ENCODE data around the gene ITIH2.

ITIH2 gene

DNA sequence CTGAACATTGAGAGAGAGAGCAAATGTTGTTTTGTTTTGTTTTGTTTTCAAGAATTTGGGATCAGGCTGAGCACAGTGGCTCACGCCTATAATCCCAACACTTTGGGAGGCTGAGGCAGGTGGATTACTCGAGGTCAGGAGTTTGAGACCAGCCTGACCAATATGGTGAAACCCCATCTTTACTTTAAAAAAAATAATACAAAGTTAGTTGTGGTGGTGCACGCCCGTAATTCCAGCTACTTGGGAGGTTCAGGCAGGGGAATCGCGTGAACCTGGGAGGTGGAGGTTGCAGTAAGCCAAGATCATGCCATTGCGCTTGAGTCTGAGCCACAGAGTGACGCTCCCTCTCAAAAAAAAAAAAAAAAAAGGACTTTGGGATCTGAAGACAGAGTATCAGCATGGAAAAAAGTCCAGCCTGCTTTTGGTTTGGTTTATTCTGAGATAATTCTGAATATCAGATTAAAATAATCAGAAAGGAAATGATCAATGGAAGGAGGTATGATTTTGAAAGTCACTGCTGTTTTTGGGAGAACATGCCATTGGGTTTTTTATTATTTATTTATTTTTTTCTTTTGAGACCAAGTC, 1.9 kb upstream of the ITIH2 start:
- TF ChIP-seq, protein P1, sequence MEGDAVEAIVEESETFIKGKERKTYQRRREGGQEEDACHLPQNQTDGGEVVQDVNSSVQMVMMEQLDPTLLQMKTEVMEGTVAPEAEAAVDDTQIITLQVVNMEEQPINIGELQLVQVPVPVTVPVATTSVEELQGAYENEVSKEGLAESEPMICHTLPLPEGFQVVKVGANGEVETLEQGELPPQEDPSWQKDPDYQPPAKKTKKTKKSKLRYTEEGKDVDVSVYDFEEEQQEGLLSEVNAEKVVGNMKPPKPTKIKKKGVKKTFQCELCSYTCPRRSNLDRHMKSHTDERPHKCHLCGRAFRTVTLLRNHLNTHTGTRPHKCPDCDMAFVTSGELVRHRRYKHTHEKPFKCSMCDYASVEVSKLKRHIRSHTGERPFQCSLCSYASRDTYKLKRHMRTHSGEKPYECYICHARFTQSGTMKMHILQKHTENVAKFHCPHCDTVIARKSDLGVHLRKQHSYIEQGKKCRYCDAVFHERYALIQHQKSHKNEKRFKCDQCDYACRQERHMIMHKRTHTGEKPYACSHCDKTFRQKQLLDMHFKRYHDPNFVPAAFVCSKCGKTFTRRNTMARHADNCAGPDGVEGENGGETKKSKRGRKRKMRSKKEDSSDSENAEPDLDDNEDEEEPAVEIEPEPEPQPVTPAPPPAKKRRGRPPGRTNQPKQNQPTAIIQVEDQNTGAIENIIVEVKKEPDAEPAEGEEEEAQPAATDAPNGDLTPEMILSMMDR (conservative IDR thresholded peaks at IDR 0.05; ENCODE audit: low read length), result no peak
- no peak for TF ChIP-seq EZH2phosphoT487 (IDR thresholded peaks at IDR 0.05; ENCODE audit: borderline replicate concordance)
- Histone ChIP-seq H2AFZ (ENCODE audit: low read length) (no peak overlapping the region), H4K20me1 (ENCODE audit: insufficient read depth, low read length, poor library complexity, severe bottlenecking) (no peaks in the 10 kb centered on the region), H3K36me3 (ENCODE audit: insufficient read depth, low read length) (no peaks in the 10 kb centered on the region), H3K79me2 (ENCODE audit: insufficient read depth, low read length) (no peaks in the 10 kb centered on the region), H3F3A (ENCODE audit: low read depth) (no peaks in the 10 kb centered on the region), H3K9me3 (ENCODE audit: insufficient read depth, low read depth, low read length) (no peaks in the 10 kb centered on the region), H3K27me3 (ENCODE audit: insufficient read depth, low read length, poor library complexity, severe bottlenecking) (peaks cover 3% of the 10 kb centered on the region), H3K4me2 (ENCODE audit: low read depth, low read length, poor library complexity, severe bottlenecking) (no peak overlapping the region), H3K9ac (ENCODE audit: low read depth, low read length, poor library complexity, severe bottlenecking) (no peak overlapping the region), H3K4me1 (ENCODE audit: insufficient read depth, low read length, poor library complexity, severe bottlenecking) (no peaks in the 10 kb centered on the region), H3K4me3 (ENCODE audit: low read length, poor library complexity, severe bottlenecking) (no peak overlapping the region), H3K9me2 (replicated peaks; ENCODE audit: low read depth, low read length) (no peaks in the 10 kb centered on the region)

DNA sequence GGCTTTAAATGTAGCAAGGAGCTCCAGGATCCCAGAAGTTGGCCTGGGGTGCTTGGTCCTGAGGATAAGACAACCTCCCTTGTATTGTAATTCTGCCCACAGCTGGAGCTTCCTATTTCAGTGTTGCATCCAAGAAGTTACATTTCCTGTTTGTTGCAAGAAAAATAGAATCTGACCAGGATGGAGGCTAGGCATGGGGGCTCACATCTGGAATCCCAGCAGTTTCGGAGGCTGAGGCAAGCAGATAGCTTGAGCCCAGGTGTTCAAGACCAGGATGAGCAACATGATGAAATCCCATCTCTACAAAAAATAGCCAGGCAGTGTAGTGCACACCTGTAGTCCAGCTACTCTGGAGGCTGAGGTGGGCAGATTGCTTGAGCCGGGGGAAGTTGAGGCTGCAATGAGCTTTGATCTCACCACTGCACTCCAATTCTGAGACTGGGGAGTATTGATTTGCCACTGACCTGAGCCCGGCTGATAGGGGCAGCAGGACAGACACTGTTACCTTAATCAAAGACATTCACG, 766 bp upstream of the ITIH2 start:
- Histone ChIP-seq H2AFZ (ENCODE audit: low read length) (no peak overlapping the region), H3K27me3 (ENCODE audit: insufficient read depth, low read length, poor library complexity, severe bottlenecking) (peaks cover 11% of the 10 kb centered on the region), H3K36me3 (ENCODE audit: insufficient read depth, low read length) (no peaks in the 10 kb centered on the region), H3K9me2 (replicated peaks; ENCODE audit: low read depth, low read length) (no peaks in the 10 kb centered on the region), H3K4me3 (ENCODE audit: low read length, poor library complexity, severe bottlenecking) (no peak overlapping the region), H4K20me1 (ENCODE audit: insufficient read depth, low read length, poor library complexity, severe bottlenecking) (no peaks in the 10 kb centered on the region), H3K9ac (ENCODE audit: low read depth, low read length, poor library complexity, severe bottlenecking) (no peak overlapping the region), H3K4me2 (ENCODE audit: low read depth, low read length, poor library complexity, severe bottlenecking) (no peak overlapping the region), H3K79me2 (ENCODE audit: insufficient read depth, low read length) (no peaks in the 10 kb centered on the region), H3K9me3 (ENCODE audit: insufficient read depth, low read depth, low read length) (no peaks in the 10 kb centered on the region), H3K4me1 (ENCODE audit: insufficient read depth, low read length, poor library complexity, severe bottlenecking) (no peaks in the 10 kb centered on the region), H3F3A (ENCODE audit: low read depth) (no peaks in the 10 kb centered on the region)
- no peak for TF ChIP-seq EZH2phosphoT487 (IDR thresholded peaks at IDR 0.05; ENCODE audit: borderline replicate concordance)
- TF ChIP-seq, protein P1 (conservative IDR thresholded peaks at IDR 0.05; ENCODE audit: low read length), result no peak

DNA sequence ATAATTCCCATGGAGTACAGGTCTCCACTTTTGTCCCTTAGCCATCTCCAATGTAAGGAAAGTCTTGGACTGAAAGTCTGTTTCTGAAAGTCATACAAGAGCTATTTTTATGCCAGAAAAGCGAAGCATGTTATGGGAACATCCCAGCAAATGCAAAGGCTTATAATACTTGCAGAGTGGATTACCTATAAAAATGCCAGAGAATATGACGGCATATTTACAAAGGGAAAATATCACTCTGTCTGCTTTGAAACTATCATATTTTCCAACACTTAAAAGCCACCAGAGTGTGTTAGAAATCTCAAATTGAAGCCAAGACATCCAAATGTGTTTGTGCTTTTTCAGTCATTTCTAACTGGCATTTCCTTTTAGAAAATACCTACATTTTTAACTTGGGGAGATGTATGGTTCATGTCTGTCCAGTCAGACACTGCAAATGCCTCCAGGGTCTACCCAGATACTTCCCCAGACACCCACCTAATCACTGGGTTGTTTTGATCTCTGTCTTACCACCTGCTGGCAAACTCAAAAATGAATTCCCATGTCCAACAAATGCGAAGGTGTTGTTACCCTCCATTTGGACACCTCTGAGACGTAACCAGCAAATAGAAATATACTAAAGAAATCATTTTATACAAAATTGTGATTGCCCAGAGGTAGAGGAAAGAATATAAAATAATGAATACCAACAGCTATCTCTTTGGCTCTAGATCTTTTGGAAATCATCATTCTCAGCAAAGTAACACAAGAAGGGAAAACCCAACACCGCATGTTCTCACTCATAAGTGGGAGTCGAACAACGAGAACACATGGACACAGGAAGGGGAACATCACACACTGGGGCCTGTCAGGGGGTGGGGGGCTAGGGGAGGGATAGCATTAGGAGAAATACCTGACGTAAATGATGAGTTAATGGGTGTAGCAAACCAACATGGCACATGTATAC, 1.2 kb downstream of the ITIH2 start:
- Histone ChIP-seq H3K79me2 (ENCODE audit: insufficient read depth, low read length) (no peaks in the 10 kb centered on the region), H3K4me3 (ENCODE audit: low read length, poor library complexity, severe bottlenecking) (no peak overlapping the region), H3K4me1 (ENCODE audit: insufficient read depth, low read length, poor library complexity, severe bottlenecking) (no peaks in the 10 kb centered on the region), H3K9ac (ENCODE audit: low read depth, low read length, poor library complexity, severe bottlenecking) (no peak overlapping the region), H3K4me2 (ENCODE audit: low read depth, low read length, poor library complexity, severe bottlenecking) (no peak overlapping the region), H3F3A (ENCODE audit: low read depth) (no peaks in the 10 kb centered on the region), H2AFZ (ENCODE audit: low read length) (no peak overlapping the region), H3K27me3 (ENCODE audit: insufficient read depth, low read length, poor library complexity, severe bottlenecking) (peaks cover 11% of the 10 kb centered on the region), H3K9me3 (ENCODE audit: insufficient read depth, low read depth, low read length) (no peaks in the 10 kb centered on the region), H3K9me2 (replicated peaks; ENCODE audit: low read depth, low read length) (no peaks in the 10 kb centered on the region), H3K36me3 (ENCODE audit: insufficient read depth, low read length) (no peaks in the 10 kb centered on the region), H4K20me1 (ENCODE audit: insufficient read depth, low read length, poor library complexity, severe bottlenecking) (no peaks in the 10 kb centered on the region)
- TF ChIP-seq, protein P1 (conservative IDR thresholded peaks at IDR 0.05; ENCODE audit: low read length), result no peak
- TF ChIP-seq EZH2phosphoT487 (IDR thresholded peaks at IDR 0.05; ENCODE audit: borderline replicate concordance), result no peak

Data from Loucy (cell line).